Stimulated activated CD8-positive, alpha-beta memory T cell treated with anti-CD3 and anti-CD28 coated beads, Interleukin-15, amount 100 ng/mL, for 24 hours (primary cell): Measurements from ENCODE around the gene EDIL3.

Source experiments
- DNase-seq: peaks from one replicate; pipeline ENCODE4 v3.0.0-alpha.2; 2020; ENCODE audit warnings: low read depth

The EDIL3 gene

GRCh38 chr5:83957188-83957587, 427.5 kb downstream of the EDIL3 start:
- no peak for DNase-seq

DNA sequence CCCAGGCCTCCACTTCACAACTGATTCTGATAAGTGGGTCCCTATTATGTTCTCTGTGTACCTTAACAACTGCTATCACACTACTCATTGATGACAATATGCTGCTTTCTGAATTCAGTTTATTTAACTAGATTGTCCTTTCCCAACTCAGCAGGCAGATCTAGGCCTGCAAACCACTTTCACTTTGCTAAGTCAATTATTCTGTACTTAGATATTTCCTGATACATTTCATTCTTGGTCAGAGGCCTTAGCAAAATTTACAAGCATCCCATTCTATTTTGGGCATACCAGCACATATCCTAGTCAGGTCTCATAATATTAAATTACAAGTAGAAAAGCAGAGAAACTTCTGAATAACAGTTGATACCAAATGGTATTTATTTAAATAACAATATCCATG, 428.3 kb downstream of the EDIL3 start:
- DNase-seq = no peak

DNA sequence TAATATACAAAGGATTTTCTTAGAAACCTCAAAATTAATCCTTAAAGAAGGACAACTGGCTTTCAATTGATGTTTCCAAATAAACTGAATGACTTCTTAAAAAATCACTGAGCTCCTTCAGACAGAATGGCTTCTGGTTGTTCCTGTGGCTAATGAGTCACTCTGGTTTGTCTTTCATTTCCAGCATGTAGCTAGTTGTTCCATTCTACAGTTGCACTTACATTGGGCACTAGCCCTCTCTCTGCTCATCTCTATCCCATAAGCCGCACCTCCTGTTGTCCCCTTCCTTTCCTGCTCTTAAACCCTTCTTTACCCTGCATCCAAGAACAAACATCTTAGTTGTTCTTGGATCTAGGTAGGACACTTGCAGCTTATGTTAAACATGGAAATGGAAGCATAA, 428.8 kb downstream of the EDIL3 start:
- no peak for DNase-seq

GRCh38 chr5:83947763-83948162, 436.9 kb downstream of the EDIL3 start:
- no peak for DNase-seq

- no peak for DNase-seq
Observed at GRCh38 chr5:83946516-83946915, 438.2 kb downstream of the EDIL3 start.

- no peak for DNase-seq
Observed at GRCh38 chr5:83942155-83942554, 442.5 kb downstream of the EDIL3 start.

DNA sequence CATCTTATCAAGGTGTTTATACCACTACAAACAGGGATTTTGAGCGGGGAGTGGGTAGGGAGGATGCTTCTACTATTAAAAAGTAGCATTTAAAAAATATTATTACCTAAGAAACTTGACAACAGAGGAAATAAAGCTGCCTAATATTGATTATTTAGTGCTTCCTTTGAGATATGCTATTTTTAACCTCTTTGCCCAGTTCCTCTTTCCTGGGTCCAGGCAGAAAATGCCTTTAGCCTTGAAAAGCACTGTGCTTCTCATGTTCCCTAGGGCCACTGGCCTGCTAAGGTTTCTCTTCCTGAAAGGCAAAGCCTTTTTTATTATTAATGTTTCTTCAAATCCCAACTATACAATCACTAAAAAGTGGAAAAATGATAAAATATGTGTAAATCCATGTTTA, 446.8 kb downstream of the EDIL3 start:
- DNase-seq = no peak

- DNase-seq = no peak
Observed at GRCh38 chr5:83931969-83932368, 452.7 kb downstream of the EDIL3 start.

DNA sequence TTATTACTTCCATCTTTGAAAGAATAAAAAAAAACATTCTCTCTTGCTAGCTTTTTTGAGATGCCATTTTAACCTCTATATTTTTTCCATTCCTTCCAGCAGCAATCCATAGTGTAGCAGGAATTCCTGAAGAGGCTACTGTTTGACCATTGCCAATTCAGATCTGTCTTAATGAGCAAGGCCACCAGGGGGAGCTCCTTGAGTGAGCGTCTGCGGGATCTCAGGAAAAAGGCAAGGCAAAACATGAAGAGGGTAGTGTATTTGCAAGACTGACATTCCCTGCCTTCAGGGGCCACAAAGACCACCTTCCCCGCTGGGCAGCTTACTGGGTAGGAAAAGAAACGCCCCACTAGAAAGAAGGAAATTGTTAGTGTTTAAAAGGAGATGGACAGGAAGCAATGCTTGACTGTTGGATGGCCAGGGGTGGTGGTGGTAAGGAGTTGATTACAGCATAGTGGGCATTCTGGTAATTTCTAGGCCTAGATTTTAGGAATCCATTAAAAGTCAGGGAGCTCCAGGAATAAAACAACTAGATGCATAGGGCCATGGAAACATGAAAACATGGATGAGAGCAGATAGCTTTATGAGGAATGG, 457.4 kb downstream of the EDIL3 start:
- DNase-seq = no peak

GRCh38 chr5:83925955-83926337, 458.7 kb downstream of the EDIL3 start:
- DNase-seq = no peak

GRCh38 chr5:83925321-83925954, 459.2 kb downstream of the EDIL3 start:
- no peak for DNase-seq

- DNase-seq = no peak
Observed at GRCh38 chr5:83924891-83925290, 459.8 kb downstream of the EDIL3 start.

- no peak for DNase-seq
Observed at GRCh38 chr5:83924171-83924570, 460.5 kb downstream of the EDIL3 start.

- DNase-seq = no peak
Observed at GRCh38 chr5:83922699-83923098, 462.0 kb downstream of the EDIL3 start.

- DNase-seq = no peak
Observed at GRCh38 chr5:83921666-83922193, 462.9 kb downstream of the EDIL3 start.

DNA sequence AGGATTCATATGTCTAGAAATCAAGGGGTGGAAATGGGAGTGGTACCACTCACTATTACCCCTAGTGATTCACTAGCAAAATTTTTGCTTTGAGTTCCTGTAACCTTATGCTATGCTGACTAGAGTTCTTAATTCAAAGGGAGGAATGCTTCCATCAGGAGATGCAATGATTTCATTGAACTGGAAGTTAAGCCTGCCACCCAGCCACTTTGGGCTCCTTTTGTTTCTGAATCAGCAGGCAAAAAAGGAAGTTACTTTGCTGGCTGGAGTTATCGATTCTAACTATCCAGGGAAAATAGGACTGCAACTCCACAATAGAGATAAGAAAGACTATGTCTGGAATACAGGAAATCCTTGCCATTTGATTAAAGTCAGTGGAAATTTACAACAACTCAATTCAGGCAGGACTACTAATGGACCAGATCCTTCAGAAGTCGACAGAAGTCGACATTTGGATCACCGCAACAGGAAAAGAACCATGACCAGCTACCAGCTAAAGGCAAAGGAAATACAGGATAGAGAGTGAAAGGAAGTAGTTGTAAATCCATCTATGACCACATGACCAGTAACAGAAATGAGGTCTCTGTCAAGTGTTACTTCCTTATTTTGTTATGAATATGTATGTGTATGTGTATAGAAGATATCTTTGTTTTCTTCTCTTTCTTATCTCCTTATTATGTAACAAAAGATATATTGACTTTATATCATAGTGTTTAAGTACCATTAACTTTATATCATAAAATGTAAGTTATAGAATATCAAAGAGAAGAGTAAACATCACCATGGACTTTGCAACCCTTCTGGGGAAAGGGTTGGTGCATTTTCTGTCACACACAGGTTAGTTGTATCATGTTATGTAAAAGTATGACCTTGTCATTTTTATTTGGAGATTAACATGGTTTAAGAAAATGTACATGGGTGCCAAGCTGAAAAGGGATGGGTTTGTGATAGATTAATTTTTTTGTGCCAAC, 465.3 kb downstream of the EDIL3 start:
- DNase-seq = no peak

DNA sequence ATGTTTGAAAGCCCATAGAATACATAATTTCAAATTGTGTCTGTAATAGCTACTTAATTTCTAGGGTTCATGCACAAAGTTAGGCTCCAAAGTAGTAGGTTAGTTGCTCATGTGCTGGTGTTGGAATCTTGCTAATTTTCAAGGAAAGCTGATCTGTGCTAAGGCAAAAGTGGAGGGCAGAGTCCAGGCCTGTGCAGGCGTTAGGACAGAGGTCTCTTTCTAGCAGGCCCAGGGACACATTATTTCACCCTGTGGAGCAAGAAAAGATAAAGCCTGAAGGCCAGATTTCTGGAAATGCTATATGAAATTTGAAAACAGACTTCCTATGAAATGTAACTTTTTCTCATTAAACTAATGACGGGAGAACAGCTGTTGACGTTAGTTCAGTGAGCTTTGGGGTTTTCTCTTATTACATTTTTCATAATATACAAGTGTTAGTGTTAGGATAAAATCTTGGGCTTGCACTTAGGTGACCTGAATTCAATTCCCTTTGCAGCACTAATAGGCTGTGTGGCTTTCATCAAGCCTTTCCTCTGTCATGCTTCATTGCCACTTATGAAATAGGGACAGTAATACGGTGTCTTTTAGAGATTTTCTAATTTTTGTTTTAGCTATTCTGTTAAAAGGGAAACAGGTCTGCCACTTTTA, 467.3 kb downstream of the EDIL3 start:
- no peak for DNase-seq

- DNase-seq = no peak
Observed at GRCh38 chr5:83914662-83915418, 469.8 kb downstream of the EDIL3 start.

DNA sequence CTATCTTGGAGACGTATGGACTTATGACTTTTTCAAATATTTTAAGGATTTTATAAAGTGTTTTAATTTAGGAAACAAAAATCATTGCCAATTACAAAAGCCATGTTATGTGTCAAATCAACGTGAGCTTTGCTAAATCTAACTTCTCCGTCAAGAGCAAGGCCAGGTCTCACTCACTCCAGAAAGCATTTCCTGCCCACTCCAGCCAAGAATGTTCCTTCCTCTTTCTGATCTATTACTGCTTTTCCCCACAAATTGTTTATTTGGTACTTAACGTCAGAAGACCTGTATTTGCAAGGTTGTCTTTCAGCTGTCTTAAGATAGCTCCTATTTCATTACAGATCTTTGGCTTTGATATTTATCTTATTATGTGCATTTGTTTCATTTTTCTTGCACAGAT, 470.5 kb downstream of the EDIL3 start:
- DNase-seq = no peak

- no peak for DNase-seq
Observed at GRCh38 chr5:83913593-83913992, 471.1 kb downstream of the EDIL3 start.

GRCh38 chr5:83911367-83911919, 473.2 kb downstream of the EDIL3 start:
- DNase-seq = no peak
